SK-N-SH (cell line): ENCODE data around the gene USP1. TPM values are rescaled to one million over a fixed set of nuclear protein-coding genes. Genes with fewer than 3 reads are reported as not detected.

Source experiments
- CTCF ChIA-PET: fragments of 300-600, 350-600 bp; formaldehyde crosslinking; extraction: SDS; loops from one replicate; lab custom pipeline; 2021; lab: Yijun Ruan, JAX
- POLR2A ChIA-PET: fragments of 350-600 bp; sonication (Branson Sonifier 250); formaldehyde crosslinking; extraction: SDS; loops from one replicate; lab custom pipeline; 2020; ENCODE audit warnings: antibody characterized with exemption, inconsistent platforms; lab: Yijun Ruan, JAX
- DNase-seq: peaks from one replicate; pipeline ENCODE4 v3.0.0; 2012
- H2AFZ ChIP-seq: fragments of 200-600 bp; sonication (generic); 2 replicates; pipeline ENCODE4 v1.8.1; 2016; ENCODE audit warnings: antibody characterized with exemption, mild to moderate bottlenecking, low read depth
- H3F3A ChIP-seq: fragments of 200-600 bp; sonication (generic); replicated peaks from 2 replicates; pipeline ENCODE3; 2016; ENCODE audit warnings: antibody characterized with exemption, mild to moderate bottlenecking; ENCODE audit not compliant: insufficient read depth
- H3K27ac ChIP-seq, 2 experiments: fragments of 200-500 bp in 1 of 2; fragments of 200-600 bp in 1 of 2; sonication (Bioruptor generic) in 1 of 2; sonication (generic), shearing (Covaris generic) in 1 of 2; 2 replicates each; pipeline versions ENCODE4 v1.5.1 to v1.6.1; 2014 to 2016; ENCODE audit warnings: low read depth in 2 of 2, inconsistent platforms in 1 of 2, low read length in 1 of 2, mild to moderate bottlenecking in 1 of 2, mixed read lengths in 1 of 2
- H3K27me3 ChIP-seq: fragments of 200-600 bp; sonication (generic), shearing (Covaris generic); 2 replicates; pipeline ENCODE4 v1.6.1; 2016; ENCODE audit warnings: mixed run types; ENCODE audit not compliant: insufficient read depth
- H3K36me3 ChIP-seq, 2 experiments: fragments of 200-500 bp in 1 of 2; fragments of 200-600 bp in 1 of 2; sonication (Bioruptor generic) in 1 of 2; sonication (generic) in 1 of 2; replicated peaks in 1 of 2; 2 replicates each; pipeline versions ENCODE3 to v1.5.1; 2014 to 2016; ENCODE audit warnings: low read length in 1 of 2, mild to moderate bottlenecking in 1 of 2; ENCODE audit not compliant: insufficient read depth in 2 of 2, control insufficient read depth in 1 of 2
- H3K4me1 ChIP-seq, 2 experiments: fragments of 200-500 bp in 1 of 2; fragments of 200-600 bp in 1 of 2; sonication (Bioruptor generic) in 1 of 2; sonication (generic), shearing (Covaris generic) in 1 of 2; 2 replicates each; pipeline versions ENCODE4 v1.5.1 to v1.6.1; 2014 to 2016; ENCODE audit warnings: low read depth in 1 of 2, low read length in 1 of 2, mixed run types in 1 of 2; ENCODE audit not compliant: insufficient read depth in 2 of 2, control insufficient read depth in 1 of 2
- H3K4me2 ChIP-seq: fragments of 200-600 bp; sonication (generic), shearing (Covaris generic); 2 replicates; pipeline ENCODE4 v1.6.1; 2017; ENCODE audit warnings: mixed run types
- H3K4me3 ChIP-seq, 2 experiments: fragments of 200-500 bp in 1 of 2; fragments of 200-600 bp in 1 of 2; sonication (Bioruptor generic) in 1 of 2; sonication (generic), shearing (Covaris generic) in 1 of 2; 2 replicates each; pipeline versions ENCODE4 v1.5.1 to v1.8.1; 2014 to 2016; ENCODE audit warnings: low read depth in 2 of 2, inconsistent platforms in 1 of 2, low read length in 1 of 2, mild to moderate bottlenecking in 1 of 2, mixed read lengths in 1 of 2, moderate library complexity in 1 of 2
- H3K79me2 ChIP-seq: fragments of 200-600 bp; sonication (generic); 2 replicates; pipeline ENCODE4 v1.8.1; 2017; ENCODE audit warnings: mild to moderate bottlenecking; ENCODE audit not compliant: insufficient read depth
- H3K9ac ChIP-seq: fragments of 200-600 bp; sonication (generic); 2 replicates; pipeline ENCODE4 v1.6.1; 2017; ENCODE audit warnings: mixed run types
- H3K9me2 ChIP-seq: fragments of 200-600 bp; sonication (generic); 2 replicates; pipeline ENCODE4 v1.6.1; 2017; ENCODE audit warnings: mixed run types
- H3K9me3 ChIP-seq: fragments of 200-600 bp; sonication (generic); 2 replicates; pipeline ENCODE4 v1.6.1; 2017; ENCODE audit warnings: mixed run types, mild to moderate bottlenecking, moderate library complexity
- H4K20me1 ChIP-seq: fragments of 200-600 bp; sonication (generic); 2 replicates; pipeline ENCODE4 v1.6.1; 2017; ENCODE audit warnings: mild to moderate bottlenecking, mixed run types; ENCODE audit not compliant: insufficient read depth
- FOSL2 ChIP-seq: IDR thresholded peaks from 2 replicates; pipeline ENCODE4 v1.4.0; 2012; ENCODE audit warnings: low read depth, mild to moderate bottlenecking, moderate library complexity, borderline replicate concordance
- FOXJ3 ChIP-seq: sonication (generic); formaldehyde crosslinking; IDR thresholded peaks from 2 replicates; pipeline ENCODE4 v1.5.1; 2020; ENCODE audit warnings: mild to moderate bottlenecking, missing genetic modification reagents
- FOXM1 ChIP-seq: IDR thresholded peaks from 2 replicates; pipeline ENCODE4 v1.4.0; 2012; ENCODE audit warnings: low read depth, mild to moderate bottlenecking
- GABPA ChIP-seq: IDR thresholded peaks from 2 replicates; pipeline ENCODE4 v1.4.0; 2012; ENCODE audit warnings: low read depth, mild to moderate bottlenecking
- GATA2 ChIP-seq: sonication (generic); formaldehyde crosslinking; IDR thresholded peaks from 2 replicates; pipeline ENCODE4 v1.5.0; 2020; ENCODE audit warnings: mild to moderate bottlenecking, missing genetic modification reagents
- JUND ChIP-seq: IDR thresholded peaks from 2 replicates; pipeline ENCODE4 v1.4.0; 2012
- MXI1 ChIP-seq: IDR thresholded peaks from 2 replicates; pipeline ENCODE4 v1.6.1; 2012; ENCODE audit warnings: mild to moderate bottlenecking, low read depth, low read length, improper control_type of control experiment
- PBX3 ChIP-seq: IDR thresholded peaks from 2 replicates; pipeline ENCODE4; 2012
- RAD21 ChIP-seq: IDR thresholded peaks from 2 replicates; pipeline ENCODE4 v1.6.1; 2012; ENCODE audit warnings: mild to moderate bottlenecking, low read length
- RCOR1 ChIP-seq: fragments of 150-350 bp; IDR thresholded peaks from 2 replicates; pipeline ENCODE4 v1.6.1; 2017; ENCODE audit warnings: antibody characterized with exemption, low read length
- RFX5 ChIP-seq: IDR thresholded peaks from 2 replicates; pipeline ENCODE4 v1.6.1; 2012; ENCODE audit warnings: mild to moderate bottlenecking, improper control_type of control experiment, low read length
- SMC3 ChIP-seq: IDR thresholded peaks from 2 replicates; pipeline ENCODE4 v1.6.1; 2012; ENCODE audit warnings: low read depth, low read length, improper control_type of control experiment
- TAF1 ChIP-seq: IDR thresholded peaks from 2 replicates; pipeline ENCODE4 v1.6.1; 2012; ENCODE audit warnings: low read depth, mild to moderate bottlenecking, low read length, moderate library complexity, borderline replicate concordance
- TCF12 ChIP-seq: IDR thresholded peaks from 2 replicates; pipeline ENCODE4 v1.4.0; 2012
- USF1 ChIP-seq: IDR thresholded peaks from 2 replicates; pipeline ENCODE4 v1.4.0; 2012; ENCODE audit warnings: low read depth, borderline replicate concordance
- YY1 ChIP-seq: IDR thresholded peaks from 2 replicates; pipeline ENCODE4 v1.4.0; 2012; ENCODE audit warnings: low read depth, mild to moderate bottlenecking
- ZBTB33 ChIP-seq: IDR thresholded peaks from 2 replicates; pipeline ENCODE4 v1.4.0; 2012; ENCODE audit warnings: low read depth, borderline replicate concordance
- WGBS: methylation state at CpG from one replicate; pipeline ENCODE4 v1.1.6; 2017; ENCODE audit warnings: low lambda C conversion rate; 5-methylcytosine and 5-hydroxymethylcytosine counted together
- polyA plus RNA-seq, 3 experiments: library from polyadenylated mRNA; depleted of rRNA; stranded (reverse); fragments of >200 nt; gene quantifications; 2 replicates each; pipeline ENCODE4 v1.2.3, GENCODE V29; 2012
- TF ChIP-seq, protein P1 (sequence below): fragments of 150-350 bp; IDR thresholded peaks from 2 replicates; pipeline ENCODE4 v1.6.1; 2016; ENCODE audit warnings: mild to moderate bottlenecking, low read depth, low read length
- TF ChIP-seq, protein P2 (sequence below): IDR thresholded peaks from 2 replicates; pipeline ENCODE4 v1.4.0; 2012; ENCODE audit warnings: low read depth
- TF ChIP-seq, protein P3 (sequence below): fragments of 150-350 bp; IDR thresholded peaks from 2 replicates; pipeline ENCODE4 v1.6.1; 2017; ENCODE audit warnings: antibody characterized with exemption, low read length, low read depth, borderline replicate concordance

USP1 gene
- polyA plus RNA-seq, 1 of the 3 experiments (the other 2 are of a cell fraction), result 4.3 TPM

- no peaks in the 10 kb centered on the region; the same call in 1 of the 2 replicates for H3K79me2 ChIP-seq
- POLR2A ChIA-PET, result no interaction called here
Measured at GRCh38 chr1:62487956-62488355, 51.1 kb downstream of the USP1 start.

DNA sequence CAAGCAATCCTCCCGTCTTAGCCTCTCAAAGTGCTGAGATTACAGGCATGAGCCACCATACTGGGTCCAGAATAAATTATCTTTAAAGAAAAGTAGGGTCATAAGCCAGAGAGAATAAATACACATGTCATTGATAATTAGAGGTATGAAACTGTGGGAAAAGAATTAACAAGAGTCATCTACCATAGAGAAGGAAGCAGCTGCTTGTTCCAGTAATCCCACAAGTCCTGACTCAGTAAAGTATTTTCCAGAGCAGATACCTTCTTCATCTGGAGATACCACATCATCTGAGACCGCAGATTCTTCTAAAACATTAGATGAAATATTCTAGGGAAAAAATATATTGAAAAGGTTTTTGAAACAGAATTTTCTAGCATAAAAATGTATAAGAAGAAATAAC is 55.7 kb downstream of the USP1 start:
- DNase-seq, result no peak

More at GRCh38 chr1:62487956-62488355, 51.1 kb downstream of the USP1 start:
- no peak overlapping the region for H3K9ac ChIP-seq
- TF ChIP-seq FOSL2 (no peak), TAF1 (no peak), MXI1 (no peak), RAD21 (no peak)
- no peak for DNase-seq
- H4K20me1 ChIP-seq, result no peaks in the 10 kb centered on the region
- H3K36me3 ChIP-seq, result peaks cover 33 to 66% of the 10 kb centered on the region in 2 experiments
- peaks cover 8% of the 10 kb centered on the region for H3F3A ChIP-seq
- H3K9me2 ChIP-seq, result no peaks in the 10 kb centered on the region
- no peaks in the 10 kb centered on the region for H3K9me3 ChIP-seq
- 98% methylated on average over 2 of the region's 2 CpGs for WGBS
- H3K4me1 ChIP-seq, result no peaks in the 10 kb centered on the region; a peak in 1 of 4 replicates
- no peak overlapping the region for H2AFZ ChIP-seq
- no peaks in the 10 kb centered on the region for H3K27me3 ChIP-seq
- CTCF ChIA-PET, result interaction anchor here (0.9 to 1.9 kb wide), 2 partner anchors 20 to 258 kb away, joined by 3 to 8 read pairs; no protein-coding TSS in a partner anchor
- no peak overlapping the region for H3K27ac ChIP-seq
- H3K4me3 ChIP-seq, result no peak overlapping the region
- H3K4me2 ChIP-seq, result no peak overlapping the region

More for the DNA sequence above, 55.7 kb downstream of the USP1 start:
- Histone ChIP-seq H3K4me2 (no peak overlapping the region), H3F3A (peaks cover 28% of the 10 kb centered on the region), H3K4me3 (no peak overlapping the region), H3K9me2 (no peaks in the 10 kb centered on the region), H3K27me3 (no peaks in the 10 kb centered on the region), H2AFZ (no peak overlapping the region), H3K9me3 (no peaks in the 10 kb centered on the region), H3K79me2 (no peaks in the 10 kb centered on the region), H4K20me1 (no peaks in the 10 kb centered on the region), H3K4me1 (peaks cover 0 to 10% of the 10 kb centered on the region in 2 experiments; a peak in 1 of 4 replicates), H3K9ac (no peak overlapping the region), H3K27ac (no peak overlapping the region), H3K36me3 (peaks cover 57 to 72% of the 10 kb centered on the region in 2 experiments)
- TF ChIP-seq ZBTB33, result no peak
- no peak for TF ChIP-seq PBX3
- TF ChIP-seq RAD21, result no peak
- TF ChIP-seq YY1, result no peak
- no peak for TF ChIP-seq GABPA
- no peak for TF ChIP-seq RFX5
- TF ChIP-seq SMC3, result no peak
- TF ChIP-seq, protein P1, sequence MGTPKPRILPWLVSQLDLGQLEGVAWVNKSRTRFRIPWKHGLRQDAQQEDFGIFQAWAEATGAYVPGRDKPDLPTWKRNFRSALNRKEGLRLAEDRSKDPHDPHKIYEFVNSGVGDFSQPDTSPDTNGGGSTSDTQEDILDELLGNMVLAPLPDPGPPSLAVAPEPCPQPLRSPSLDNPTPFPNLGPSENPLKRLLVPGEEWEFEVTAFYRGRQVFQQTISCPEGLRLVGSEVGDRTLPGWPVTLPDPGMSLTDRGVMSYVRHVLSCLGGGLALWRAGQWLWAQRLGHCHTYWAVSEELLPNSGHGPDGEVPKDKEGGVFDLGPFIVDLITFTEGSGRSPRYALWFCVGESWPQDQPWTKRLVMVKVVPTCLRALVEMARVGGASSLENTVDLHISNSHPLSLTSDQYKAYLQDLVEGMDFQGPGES, result no peak
- TF ChIP-seq, protein P2, sequence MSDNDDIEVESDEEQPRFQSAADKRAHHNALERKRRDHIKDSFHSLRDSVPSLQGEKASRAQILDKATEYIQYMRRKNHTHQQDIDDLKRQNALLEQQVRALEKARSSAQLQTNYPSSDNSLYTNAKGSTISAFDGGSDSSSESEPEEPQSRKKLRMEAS, result no peak
- TF ChIP-seq JUND, result no peak
- no peak for TF ChIP-seq FOXJ3 (CRISPR knock-in tag)
- TF ChIP-seq USF1, result no peak
- no peak for TF ChIP-seq TCF12
- TF ChIP-seq GATA2 (CRISPR knock-in tag), result no peak
- TF ChIP-seq, protein P3, sequence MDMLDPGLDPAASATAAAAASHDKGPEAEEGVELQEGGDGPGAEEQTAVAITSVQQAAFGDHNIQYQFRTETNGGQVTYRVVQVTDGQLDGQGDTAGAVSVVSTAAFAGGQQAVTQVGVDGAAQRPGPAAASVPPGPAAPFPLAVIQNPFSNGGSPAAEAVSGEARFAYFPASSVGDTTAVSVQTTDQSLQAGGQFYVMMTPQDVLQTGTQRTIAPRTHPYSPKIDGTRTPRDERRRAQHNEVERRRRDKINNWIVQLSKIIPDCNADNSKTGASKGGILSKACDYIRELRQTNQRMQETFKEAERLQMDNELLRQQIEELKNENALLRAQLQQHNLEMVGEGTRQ, result no peak
- no peak for TF ChIP-seq RCOR1
- TF ChIP-seq FOXM1, result no peak
- ChIA-PET CTCF (interaction anchor here (1.5 kb wide), 1 partner anchor 16 kb away, joined by 5 read pairs; no protein-coding TSS in a partner anchor), POLR2A (no interaction called here)
- 98% methylated on average over 2 of the region's 2 CpGs for WGBS
